Measurements from ENCODE around the gene ACOX1.

GRCh38 chr17:76025294-76025693 lies 46.3 kb upstream of the ACOX1 start:
- TF ChIP-seq CTCF (IDR thresholded peaks at IDR 0.05) (no peak), POLR2AphosphoS5 (IDR thresholded peaks at IDR 0.05) (no peak)
